Keratinocyte (primary cell): Measurements from ENCODE around the gene RAB9A. TPM values are rescaled to one million over a fixed set of nuclear protein-coding genes. Genes with fewer than 3 reads are reported as not detected.

Experiments used
- DNase-seq: peaks from one replicate; pipeline ENCODE4 v3.0.0-alpha.2; 2011; ENCODE audit warnings: low read depth, missing footprints, low spot score
- FAIRE-seq: peaks from 2 replicates; lab custom pipeline; 2011; peaks lifted over from hg19 to GRCh38; lab: Jason Lieb, UNC
- H2AFZ ChIP-seq: 2 replicates; pipeline ENCODE4 v1.6.0; 2012; ENCODE audit warnings: low read length, control low read depth, inconsistent platforms; ENCODE audit not compliant: control insufficient read depth
- H3K27ac ChIP-seq: 2 replicates; pipeline ENCODE4 v1.5.1; 2011; ENCODE audit warnings: low read length; ENCODE audit not compliant: control insufficient read depth, insufficient read depth
- H3K27me3 ChIP-seq: 3 replicates; pipeline ENCODE4 v1.6.0; 2011; ENCODE audit warnings: low read length; ENCODE audit not compliant: control insufficient read depth, insufficient read depth; ENCODE audit errors: extremely low read depth
- H3K36me3 ChIP-seq, 2 experiments: 2 replicates in 1 of 2; 3 replicates in 1 of 2; pipeline ENCODE4 v1.5.1; 2011; ENCODE audit warnings: low read length in 2 of 2, mild to moderate bottlenecking in 1 of 2; ENCODE audit not compliant: control insufficient read depth in 2 of 2, insufficient read depth in 2 of 2; ENCODE audit errors: extremely low read depth in 1 of 2
- H3K4me1 ChIP-seq: 3 replicates; pipeline ENCODE4 v1.5.1; 2011; ENCODE audit warnings: low read length; ENCODE audit not compliant: control insufficient read depth, insufficient read depth; ENCODE audit errors: extremely low read depth
- H3K4me2 ChIP-seq: 3 replicates; pipeline ENCODE4 v1.6.0; 2011; ENCODE audit warnings: low read depth, low read length; ENCODE audit not compliant: control insufficient read depth, insufficient read depth; ENCODE audit errors: extremely low read depth
- H3K4me3 ChIP-seq, 3 experiments: fragments of 200-600 bp in 1 of 3; sonication (generic) in 1 of 3; 2 replicates in 2 of 3; 3 replicates in 1 of 3; pipeline ENCODE4 v1.5.1; 2011 to 2016; ENCODE audit warnings: low read length in 3 of 3, mild to moderate bottlenecking in 3 of 3, control low read depth in 2 of 3, inconsistent platforms in 1 of 3, low read depth in 1 of 3, mixed read lengths in 1 of 3, mixed run types in 1 of 3, moderate library complexity in 1 of 3; ENCODE audit not compliant: control insufficient read depth in 2 of 3, insufficient read depth in 2 of 3; ENCODE audit errors: extremely low read depth in 1 of 3
- H3K79me2 ChIP-seq: 2 replicates; pipeline ENCODE4 v1.6.0; 2012; ENCODE audit warnings: low read length; ENCODE audit not compliant: control insufficient read depth, insufficient read depth
- H3K9ac ChIP-seq: 3 replicates; pipeline ENCODE4 v1.6.0; 2011; ENCODE audit warnings: low read length; ENCODE audit not compliant: control insufficient read depth, insufficient read depth; ENCODE audit errors: extremely low read depth
- H3K9me1 ChIP-seq: 3 replicates; pipeline ENCODE4 v1.6.0; 2011; ENCODE audit warnings: low read length; ENCODE audit not compliant: control insufficient read depth, insufficient read depth; ENCODE audit errors: extremely low read depth
- H3K9me3 ChIP-seq: 2 replicates; pipeline ENCODE4 v1.5.1; 2012; ENCODE audit warnings: low read depth, low read length; ENCODE audit not compliant: control insufficient read depth
- H4K20me1 ChIP-seq: 3 replicates; pipeline ENCODE4 v1.6.0; 2011; ENCODE audit warnings: low read length; ENCODE audit not compliant: control insufficient read depth, insufficient read depth; ENCODE audit errors: extremely low read depth
- EZH2 ChIP-seq: IDR thresholded peaks from one replicate; pipeline ENCODE4 v1.6.1; 2012; ENCODE audit warnings: inconsistent platforms, mild to moderate bottlenecking, low read length, moderate library complexity
- dilution Hi-C: fragments of 300-500 bp; cut with MboI; formaldehyde crosslinking; loops from one replicate; pipeline ENCODE4 v1.7.0; 2020; ENCODE audit warnings: low sequenced_read_pairs; ENCODE audit not compliant: extremely low pct_ligation_motif_present
- polyA plus RNA-seq, 5 experiments: library from polyadenylated mRNA; depleted of rRNA in 3 of 5; stranded (reverse) in 3 of 5; stranded (forward) in 1 of 5; unstranded in 1 of 5; fragments of >200 nt; gene quantifications; 1 replicate in 1 of 5; 2 replicates in 3 of 5; 3 replicates in 1 of 5; pipeline versions ENCODE4 v1.2.1 to v1.2.3, GENCODE V29; 2011 to 2012; ENCODE audit warnings: missing spikeins in 2 of 5, low read depth in 1 of 5, low replicate concordance in 1 of 5
- TF ChIP-seq, protein P1 (sequence below), 3 experiments: IDR thresholded peaks in 1 of 3; conservative IDR thresholded peaks in 1 of 3; optimal IDR thresholded peaks in 1 of 3; 2 replicates in 2 of 3; 3 replicates in 1 of 3; pipeline versions ENCODE3 to v1.5.1; 2011; ENCODE audit warnings: low read length in 3 of 3, mild to moderate bottlenecking in 3 of 3, moderate library complexity in 2 of 3, control low read depth in 1 of 3, inconsistent platforms in 1 of 3; ENCODE audit not compliant: insufficient read depth in 2 of 3; ENCODE audit errors: extremely low read depth in 1 of 3

The RAB9A gene
- polyA plus RNA-seq, 1 donor (not counting 4 experiments of a cell fraction or from before 2014, with no cell fraction given), result 46.0 TPM

DNA sequence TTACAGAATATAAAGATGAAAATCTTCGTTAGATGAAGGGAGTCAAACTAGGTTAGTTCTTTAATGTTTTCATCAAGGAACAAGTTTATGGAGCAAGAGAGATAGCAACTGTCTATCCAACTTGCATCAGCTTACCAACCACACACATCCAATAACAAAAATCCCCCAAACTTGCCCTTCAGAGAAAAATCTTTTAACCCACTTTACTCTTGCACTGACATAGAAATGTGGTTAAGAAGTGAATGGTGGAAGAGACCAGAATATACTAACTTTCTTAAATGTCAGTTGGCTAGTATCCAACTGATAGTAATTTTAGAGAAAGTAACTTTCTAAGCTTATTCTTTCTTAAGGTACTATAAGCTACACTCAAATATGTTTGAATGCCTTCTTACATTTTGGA is 1.7 kb upstream of the RAB9A start:
- no peaks in the 10 kb centered on the region for H3K36me3 ChIP-seq
- FAIRE-seq (no peak), DNase-seq (no peak)
- H3K4me1 ChIP-seq, result peaks cover 22% of the 10 kb centered on the region
- no peaks in the 10 kb centered on the region for H3K9me3 ChIP-seq
- H3K4me3 ChIP-seq, result no peak overlapping the region
- dilution Hi-C loops, result no loop called here
- H3K9me1 ChIP-seq, result no peaks in the 10 kb centered on the region
- no peak overlapping the region for H3K27ac ChIP-seq
- TF ChIP-seq, protein P1, sequence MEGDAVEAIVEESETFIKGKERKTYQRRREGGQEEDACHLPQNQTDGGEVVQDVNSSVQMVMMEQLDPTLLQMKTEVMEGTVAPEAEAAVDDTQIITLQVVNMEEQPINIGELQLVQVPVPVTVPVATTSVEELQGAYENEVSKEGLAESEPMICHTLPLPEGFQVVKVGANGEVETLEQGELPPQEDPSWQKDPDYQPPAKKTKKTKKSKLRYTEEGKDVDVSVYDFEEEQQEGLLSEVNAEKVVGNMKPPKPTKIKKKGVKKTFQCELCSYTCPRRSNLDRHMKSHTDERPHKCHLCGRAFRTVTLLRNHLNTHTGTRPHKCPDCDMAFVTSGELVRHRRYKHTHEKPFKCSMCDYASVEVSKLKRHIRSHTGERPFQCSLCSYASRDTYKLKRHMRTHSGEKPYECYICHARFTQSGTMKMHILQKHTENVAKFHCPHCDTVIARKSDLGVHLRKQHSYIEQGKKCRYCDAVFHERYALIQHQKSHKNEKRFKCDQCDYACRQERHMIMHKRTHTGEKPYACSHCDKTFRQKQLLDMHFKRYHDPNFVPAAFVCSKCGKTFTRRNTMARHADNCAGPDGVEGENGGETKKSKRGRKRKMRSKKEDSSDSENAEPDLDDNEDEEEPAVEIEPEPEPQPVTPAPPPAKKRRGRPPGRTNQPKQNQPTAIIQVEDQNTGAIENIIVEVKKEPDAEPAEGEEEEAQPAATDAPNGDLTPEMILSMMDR (optimal IDR thresholded peaks at IDR 0.05 in 1 of 3, IDR thresholded peaks at IDR 0.05 in 1 of 3, conservative IDR thresholded peaks at IDR 0.05 in 1 of 3; ENCODE audit: extremely low read depth in 1 of 3, insufficient read depth in 2 of 3, low read length in 3 of 3), result no peak
- TF ChIP-seq EZH2, result no peak
- no peak overlapping the region for H3K4me2 ChIP-seq
- peaks cover 22% of the 10 kb centered on the region for H3K79me2 ChIP-seq
- H3K27me3 ChIP-seq, result no peaks in the 10 kb centered on the region
- no peak overlapping the region for H2AFZ ChIP-seq
- H3K9ac ChIP-seq, result no peak overlapping the region
- no peaks in the 10 kb centered on the region for H4K20me1 ChIP-seq

DNA sequence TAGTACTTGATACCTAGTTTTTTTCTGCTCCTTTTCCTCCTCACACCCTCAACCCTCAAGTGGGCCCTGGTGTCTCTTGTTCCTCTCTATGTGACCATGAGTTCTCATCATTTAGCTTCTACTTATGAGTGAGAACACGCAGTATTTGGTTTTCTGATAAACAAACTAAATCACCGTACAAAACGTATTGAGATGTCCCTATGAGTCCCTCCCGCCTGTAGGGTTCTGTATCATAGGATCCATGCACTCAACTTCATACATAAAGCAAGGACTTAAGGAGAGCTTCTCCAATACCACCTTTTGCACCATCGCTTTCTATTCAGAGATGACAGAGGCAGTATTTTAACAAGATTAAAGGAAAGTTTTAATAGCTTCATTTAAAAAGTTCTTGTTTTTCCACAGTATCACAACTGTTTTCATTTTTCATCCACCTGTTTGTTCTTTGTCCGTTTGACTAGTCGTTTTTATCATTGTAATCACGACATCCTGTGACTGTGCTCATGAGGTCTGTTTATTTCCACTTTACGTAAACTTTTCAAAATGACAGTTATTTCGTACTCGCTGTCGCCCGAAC is 457 bp upstream of the RAB9A start:
- H3K9ac ChIP-seq, result peak overlapping the region; percentile 98
- no peak for FAIRE-seq

More for the DNA sequence above, 457 bp upstream of the RAB9A start:
- Histone ChIP-seq H3K27me3 (no peaks in the 10 kb centered on the region), H3K36me3 (no peaks in the 10 kb centered on the region), H3K4me1 (peaks cover 35% of the 10 kb centered on the region), H3K27ac (peak overlapping the region; percentile 97), H3K4me3 (peak overlapping the region; percentile 72 to 89 (median 77)), H2AFZ (peak overlapping the region; percentile 73), H3K9me1 (no peaks in the 10 kb centered on the region), H3K79me2 (peaks cover 22% of the 10 kb centered on the region), H3K9me3 (no peaks in the 10 kb centered on the region), H3K4me2 (peak overlapping the region; percentile 86), H4K20me1 (no peaks in the 10 kb centered on the region)
- TF ChIP-seq, protein P1 (optimal IDR thresholded peaks at IDR 0.05 in 1 of 3, IDR thresholded peaks at IDR 0.05 in 1 of 3, conservative IDR thresholded peaks at IDR 0.05 in 1 of 3; ENCODE audit: extremely low read depth in 1 of 3, insufficient read depth in 2 of 3, low read length in 3 of 3), result no peak
- no peak for TF ChIP-seq EZH2
- no peak for DNase-seq
- dilution Hi-C loops, result no loop called here
